Natural killer cell treated with Interleukin-12 subunit alpha and Interleukin-12 subunit beta and Interleukin-15 and Interleukin-18, amount 100 ng/mL, for 72 hours (primary cell): ENCODE data around the gene SMIM27. TPM values are rescaled to one million over a fixed set of nuclear protein-coding genes. Genes with fewer than 3 reads are reported as not detected.
"Not testable (repeated sequence)": the region's sequence is repeated elsewhere in the genome, so short reads cannot be mapped to it uniquely, and the experiment has no call there.

Experiments
- ATAC-seq, 2 donors: fragments of 150-1000 bp; cut with Tn5 transposase in 1 of 2; sonication (Bioruptor Pico), chemical (Tn5 transposase) in 1 of 2; 2 replicates each; pipeline ENCODE4 v1.10.0; 2021
- DNase-seq: peaks from one replicate; pipeline ENCODE4 v3.0.0; 2022; ENCODE audit warnings: low spot score
- H3K27ac Mint-ChIP-seq, 2 donors: 1 replicate in 1 of 2; 2 replicates in 1 of 2; pipeline ENCODE4 v1.8.0; 2022; ENCODE audit warnings: mixed read lengths in 2 of 2, mild to moderate bottlenecking in 1 of 2, moderate library complexity in 1 of 2
- H3K27me3 Mint-ChIP-seq, 2 donors: 1 replicate in 1 of 2; 2 replicates in 1 of 2; pipeline ENCODE4 v1.8.0; 2022; ENCODE audit warnings: mixed read lengths in 2 of 2
- H3K36me3 Mint-ChIP-seq: one replicate; pipeline ENCODE4 v1.8.0; 2022; ENCODE audit warnings: mixed read lengths
- H3K4me1 Mint-ChIP-seq, 2 donors: 1 replicate in 1 of 2; 2 replicates in 1 of 2; pipeline ENCODE4 v1.8.0; 2022; ENCODE audit warnings: low read depth in 2 of 2, mixed read lengths in 2 of 2, mild to moderate bottlenecking in 1 of 2
- H3K4me3 Mint-ChIP-seq: one replicate; pipeline ENCODE4 v1.8.0; 2022; ENCODE audit warnings: mixed read lengths
- H3K9me3 Mint-ChIP-seq: 2 replicates; pipeline ENCODE4 v1.8.0; 2022; ENCODE audit warnings: mixed read lengths
- total RNA-seq, 2 donors: library from RNA; stranded (reverse); gene quantifications; one replicate each; pipeline ENCODE4 v1.2.3, GENCODE V29; 2022

SMIM27 gene, protein sequence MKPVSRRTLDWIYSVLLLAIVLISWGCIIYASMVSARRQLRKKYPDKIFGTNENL
- total RNA-seq, result 1 to 10 TPM; 6.4 to 9.1 TPM

DNA sequence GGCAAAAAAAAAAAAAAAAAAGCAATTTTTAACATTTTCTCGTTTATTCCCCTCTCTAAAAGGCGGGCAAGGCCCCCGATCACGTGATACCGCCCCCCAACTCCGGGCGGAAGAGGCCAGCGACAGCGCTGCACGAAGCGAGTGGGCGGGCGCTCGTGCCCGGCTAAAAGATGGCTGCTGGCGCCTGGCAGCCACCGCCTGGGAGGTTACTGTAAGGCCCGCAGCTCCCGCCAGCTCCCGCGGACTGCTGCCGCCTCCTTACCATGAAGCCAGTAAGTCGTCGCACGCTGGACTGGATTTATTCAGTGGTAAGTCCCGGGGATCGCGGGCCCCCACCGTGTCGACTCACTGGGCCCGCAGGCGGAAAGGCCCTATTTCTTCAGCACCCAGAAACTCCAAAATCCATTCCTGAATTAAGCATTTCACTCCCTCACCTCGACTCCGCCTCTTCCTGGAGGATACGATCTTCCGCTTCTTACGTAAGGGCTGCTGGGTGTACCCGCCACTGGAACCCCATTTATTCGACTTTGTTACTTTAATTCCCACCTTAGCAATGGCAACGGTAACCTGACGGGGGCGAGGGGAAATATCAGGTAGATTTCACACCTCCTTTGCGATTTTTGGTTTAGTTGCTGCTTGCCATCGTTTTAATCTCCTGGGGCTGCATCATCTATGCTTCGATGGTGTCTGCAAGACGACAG lies at the start of gene SMIM27, which contains the start of gene TOPORS:
SMIM27 (plus strand) TSS at position 156 of the 701 bp plus-strand sequence; CDS start at position 264, 108 bp downstream.
TOPORS (minus strand) TSS at position 415 of the 701 bp plus-strand sequence; CDS start at position 265, 150 bp downstream.
- peak within 1 kb of the TSS; percentile 100 for H3K27ac Mint-ChIP-seq
- no peaks in the 10 kb centered on the region for H3K9me3 Mint-ChIP-seq
- H3K4me1 Mint-ChIP-seq, result peaks cover 34 to 42% of the 10 kb centered on the region in 2 donors
- H3K36me3 Mint-ChIP-seq, result peaks cover 4% of the 10 kb centered on the region
- peak; percentile 83 to 86 for ATAC-seq
- H3K4me3 Mint-ChIP-seq, result peak within 1 kb of the TSS; percentile 98
- peak; percentile 90 for DNase-seq
- H3K27me3 Mint-ChIP-seq, result no peaks in the 10 kb centered on the region

GRCh38 chr9:32502464-32502863 lies 49.7 kb upstream of the SMIM27 start:
- H3K4me1 Mint-ChIP-seq, result peaks cover 11 to 13% of the 10 kb centered on the region in 2 donors
- no peaks in the 10 kb centered on the region for H3K27me3 Mint-ChIP-seq
- H3K27ac Mint-ChIP-seq, result no peak overlapping the region
- H3K4me3 Mint-ChIP-seq, result no peak overlapping the region
- ATAC-seq, result no peak
- H3K36me3 Mint-ChIP-seq, result no peaks in the 10 kb centered on the region
- no peaks in the 10 kb centered on the region for H3K9me3 Mint-ChIP-seq
- no peak for DNase-seq

- no peaks in the 10 kb centered on the region for H3K27me3 Mint-ChIP-seq
- peak overlapping the region in 1 of 2 donors; percentile 6 for H3K27ac Mint-ChIP-seq
- H3K4me3 Mint-ChIP-seq, result no peak overlapping the region
- no peak for DNase-seq
- no peaks in the 10 kb centered on the region for H3K9me3 Mint-ChIP-seq
- H3K4me1 Mint-ChIP-seq, result peaks cover 13 to 14% of the 10 kb centered on the region in 2 donors
- ATAC-seq, result no peak
- H3K36me3 Mint-ChIP-seq, result no peaks in the 10 kb centered on the region
Measured at GRCh38 chr9:32503008-32503407, 49.1 kb upstream of the SMIM27 start.

DNA sequence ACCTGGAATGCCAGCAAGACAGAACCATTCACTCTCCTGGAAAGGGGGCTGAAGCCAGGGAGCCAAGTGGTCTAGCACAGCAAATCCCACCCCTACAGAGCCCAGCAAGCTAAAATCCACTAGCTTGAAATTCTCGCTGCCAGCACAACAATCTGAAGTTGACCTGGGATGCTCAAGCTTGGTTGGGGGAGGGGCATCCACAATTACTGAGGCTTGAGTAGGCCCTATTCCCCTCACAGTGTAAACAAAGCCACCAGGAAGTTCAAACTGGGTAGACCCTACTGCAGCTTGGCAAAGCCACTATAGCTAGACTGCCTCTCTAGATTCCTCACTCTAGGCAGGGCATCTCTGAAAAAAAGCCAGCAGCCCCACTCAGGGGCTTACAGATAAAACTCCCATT lies 43.4 kb upstream of the SMIM27 start:
- Mint-ChIP-seq H3K4me1 (peaks cover 44 to 47% of the 10 kb centered on the region in 2 donors), H3K4me3 (no peak overlapping the region), H3K27ac (no peak overlapping the region), H3K9me3 (no peaks in the 10 kb centered on the region), H3K27me3 (no peaks in the 10 kb centered on the region), H3K36me3 (peaks cover 5% of the 10 kb centered on the region)
- ATAC-seq (no peak), DNase-seq (no peak)

DNA sequence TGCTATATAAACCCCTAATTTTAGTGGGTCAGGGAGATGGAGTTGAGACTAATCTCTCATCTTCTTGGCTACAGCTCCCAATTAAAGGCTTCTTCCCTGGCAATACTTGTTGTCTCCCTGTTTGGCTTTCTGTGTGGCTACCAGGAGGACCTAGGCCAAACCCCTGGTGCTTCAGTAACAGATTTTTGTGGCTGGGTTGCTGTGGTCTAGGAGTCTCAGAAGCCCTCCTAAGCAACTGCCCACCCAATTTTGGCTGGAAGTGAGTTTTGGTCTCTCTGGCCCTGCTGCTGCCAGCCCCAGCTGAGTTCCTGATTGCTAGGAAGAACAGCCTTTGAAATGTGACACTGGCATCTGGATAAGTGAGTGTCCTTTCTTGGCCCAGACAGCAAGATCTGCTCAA lies 35.9 kb upstream of the SMIM27 start:
- peak overlapping the region in 1 of 2 donors; percentile 16 for H3K27ac Mint-ChIP-seq
- ATAC-seq (no peak), DNase-seq (no peak)
- no peaks in the 10 kb centered on the region for H3K9me3 Mint-ChIP-seq
- peaks cover 17% of the 10 kb centered on the region for H3K36me3 Mint-ChIP-seq
- peaks cover 34 to 46% of the 10 kb centered on the region in 2 donors for H3K4me1 Mint-ChIP-seq
- H3K27me3 Mint-ChIP-seq, result no peaks in the 10 kb centered on the region
- no peak overlapping the region for H3K4me3 Mint-ChIP-seq

DNA sequence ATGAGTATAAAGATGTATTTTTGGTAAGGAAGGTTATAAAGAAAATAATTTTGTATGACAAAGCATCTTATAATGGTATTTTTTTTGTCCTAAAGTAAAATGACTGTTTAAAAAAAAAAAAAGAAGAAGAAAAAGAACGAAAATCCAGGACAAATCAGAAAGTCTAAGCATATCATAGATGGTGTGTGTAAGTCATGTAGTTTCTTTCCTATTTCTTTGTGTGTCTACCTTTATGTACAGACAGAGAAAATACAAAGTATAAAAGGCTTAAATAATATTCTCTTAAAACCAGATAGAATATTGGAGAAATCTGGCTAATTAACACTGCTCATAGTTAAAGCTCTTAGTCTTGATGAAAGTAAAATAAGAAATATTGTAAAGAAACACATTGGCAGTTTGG lies 33.9 kb upstream of the SMIM27 start:
- ATAC-seq (no peak), DNase-seq (no peak)
- no peak overlapping the region for H3K4me3 Mint-ChIP-seq
- no peak overlapping the region for H3K27ac Mint-ChIP-seq
- no peaks in the 10 kb centered on the region for H3K27me3 Mint-ChIP-seq
- no peaks in the 10 kb centered on the region for H3K9me3 Mint-ChIP-seq
- peaks cover 20% of the 10 kb centered on the region for H3K36me3 Mint-ChIP-seq
- H3K4me1 Mint-ChIP-seq, result peaks cover 22 to 33% of the 10 kb centered on the region in 2 donors

- peaks cover 26 to 35% of the 10 kb centered on the region in 2 donors for H3K4me1 Mint-ChIP-seq
- H3K27ac Mint-ChIP-seq, result peak overlapping the region; percentile 19 to 37
- peak overlapping the region; percentile 13 for H3K4me3 Mint-ChIP-seq
- H3K36me3 Mint-ChIP-seq, result peaks cover 11% of the 10 kb centered on the region
- no peak for ATAC-seq
- DNase-seq, result no peak
- no peaks in the 10 kb centered on the region for H3K27me3 Mint-ChIP-seq
- no peaks in the 10 kb centered on the region for H3K9me3 Mint-ChIP-seq
Measured at GRCh38 chr9:32523910-32524309, 28.2 kb upstream of the SMIM27 start.

- not testable (repeated sequence) for H3K9me3 Mint-ChIP-seq, H3K27me3 Mint-ChIP-seq, ATAC-seq, DNase-seq
- Mint-ChIP-seq H3K27ac (peak overlapping the region; percentile 87 to 94), H3K36me3 (peaks cover 11% of the 10 kb centered on the region), H3K4me3 (peak overlapping the region; percentile 90), H3K4me1 (peaks cover 26 to 35% of the 10 kb centered on the region in 2 donors)
Measured at GRCh38 chr9:32524558-32524891, 27.6 kb upstream of the SMIM27 start.

- Mint-ChIP-seq H3K36me3 (peaks cover 11% of the 10 kb centered on the region), H3K9me3 (no peaks in the 10 kb centered on the region), H3K27ac (peak overlapping the region; percentile 87 to 94), H3K4me3 (peak overlapping the region; percentile 90), H3K4me1 (peaks cover 26 to 35% of the 10 kb centered on the region in 2 donors), H3K27me3 (no peaks in the 10 kb centered on the region)
- DNase-seq, result no peak
- peak in 1 of 2 donors; percentile 18 for ATAC-seq
Measured at GRCh38 chr9:32524892-32525708, 27.0 kb upstream of the SMIM27 start.

DNA sequence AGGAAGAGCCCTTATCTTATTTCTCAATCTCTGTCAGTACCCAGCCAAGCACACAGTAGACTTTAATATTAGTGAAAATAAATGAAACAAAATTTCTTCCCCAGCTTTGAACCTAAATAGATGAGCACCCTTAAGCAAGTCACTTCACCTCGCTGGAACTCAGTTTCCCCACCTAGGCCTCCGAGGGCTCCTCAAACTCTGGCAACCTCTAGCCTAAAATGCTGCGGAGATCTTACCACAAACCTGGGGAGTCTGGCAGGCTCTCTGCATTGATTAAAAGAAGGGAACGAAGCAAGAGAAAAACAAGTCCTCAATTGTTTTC lies 26.5 kb upstream of the SMIM27 start:
- Mint-ChIP-seq H3K27me3 (no peaks in the 10 kb centered on the region), H3K4me3 (peak overlapping the region; percentile 90), H3K9me3 (no peaks in the 10 kb centered on the region), H3K27ac (peak overlapping the region; percentile 87 to 94), H3K36me3 (peaks cover 11% of the 10 kb centered on the region), H3K4me1 (peaks cover 26 to 35% of the 10 kb centered on the region in 2 donors)
- ATAC-seq, result peak in 1 of 2 donors; percentile 9
- no peak for DNase-seq

DNA sequence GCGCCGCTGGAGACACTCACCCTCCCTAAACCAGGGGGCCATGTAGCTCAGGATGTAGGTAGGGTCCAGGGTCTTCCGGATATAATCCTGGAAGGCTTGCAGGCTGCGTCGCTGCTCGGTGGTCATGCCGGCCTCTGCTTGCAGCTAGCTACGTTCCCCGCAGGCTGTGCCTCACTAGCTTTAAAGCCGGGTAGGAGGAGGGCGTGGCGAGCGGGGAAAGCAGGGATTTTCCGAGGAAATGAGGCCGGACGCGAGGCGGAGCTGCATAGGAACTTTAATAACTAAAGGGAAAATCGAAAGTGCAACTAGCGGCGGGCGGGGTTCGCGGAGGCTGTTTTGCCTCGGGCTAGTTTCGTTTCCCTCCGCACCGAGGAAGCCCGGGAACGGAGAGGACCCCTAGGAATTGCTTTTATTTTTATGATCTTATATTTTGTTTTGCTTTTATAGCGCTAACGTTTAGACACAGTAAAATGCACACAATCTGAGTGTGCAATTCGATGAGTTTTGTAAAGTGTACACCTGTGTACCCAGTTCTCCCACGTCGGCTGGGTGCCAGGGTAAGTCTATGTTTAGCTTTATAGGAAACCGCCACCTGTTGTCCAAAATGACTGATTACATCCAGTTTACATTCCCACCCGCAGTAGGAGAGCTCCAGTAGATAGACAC lies 26.0 kb upstream of the SMIM27 start, which contains the start of gene RIGI:
RIGI (minus strand) TSS at position 156 of the 666 bp plus-strand sequence; CDS start at position 126, 30 bp downstream.
- Mint-ChIP-seq H3K4me3 (peak within 1 kb of the TSS; percentile 90), H3K4me1 (peaks cover 26 to 35% of the 10 kb centered on the region in 2 donors), H3K27ac (peak within 1 kb of the TSS; percentile 87 to 94), H3K36me3 (peaks cover 11% of the 10 kb centered on the region), H3K27me3 (no peaks in the 10 kb centered on the region), H3K9me3 (no peaks in the 10 kb centered on the region)
- ATAC-seq, result peak; percentile 87 to 89
- DNase-seq, result peak; percentile 89

- ATAC-seq (no peak), DNase-seq (no peak)
- Mint-ChIP-seq H3K27me3 (no peaks in the 10 kb centered on the region), H3K9me3 (no peaks in the 10 kb centered on the region), H3K4me1 (peaks cover 26 to 35% of the 10 kb centered on the region in 2 donors), H3K27ac (peak overlapping the region; percentile 87 to 94), H3K36me3 (peaks cover 11% of the 10 kb centered on the region), H3K4me3 (peak overlapping the region; percentile 90)
Measured at GRCh38 chr9:32526707-32527048, 25.4 kb upstream of the SMIM27 start.

DNA sequence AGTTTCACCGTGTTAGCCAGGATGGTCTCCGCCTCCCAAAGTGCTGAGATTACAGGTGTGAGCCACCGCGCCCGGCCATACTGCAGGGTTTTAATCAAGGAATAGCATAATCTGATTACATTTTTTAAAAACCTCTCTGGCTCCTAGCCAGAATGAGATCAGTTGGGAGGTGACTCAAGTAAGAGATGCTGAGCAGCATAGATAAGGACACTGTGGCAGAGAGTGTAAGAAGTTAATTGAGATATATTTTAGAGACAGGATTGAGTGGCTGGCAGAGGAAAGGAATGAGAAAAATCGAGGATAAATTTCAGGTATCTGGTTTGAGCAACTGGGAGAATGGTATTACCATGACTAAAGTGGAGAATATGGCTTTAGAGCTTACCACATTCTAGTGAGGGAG lies 18.8 kb upstream of the SMIM27 start:
- no peaks in the 10 kb centered on the region for H3K9me3 Mint-ChIP-seq
- ATAC-seq (no peak), DNase-seq (no peak)
- no peaks in the 10 kb centered on the region for H3K36me3 Mint-ChIP-seq
- H3K4me3 Mint-ChIP-seq, result no peak overlapping the region
- no peaks in the 10 kb centered on the region for H3K4me1 Mint-ChIP-seq
- H3K27me3 Mint-ChIP-seq, result no peaks in the 10 kb centered on the region
- no peak overlapping the region for H3K27ac Mint-ChIP-seq
